Kidney (tissue), 14 donors: ENCODE data around the gene CREB1. TPM values are rescaled to one million over a fixed set of nuclear protein-coding genes. Genes with fewer than 3 reads are reported as not detected.

Experiments used
- DNase-seq, 5 donors: peaks; one replicate each; pipeline ENCODE4 v3.0.0-alpha.2; 2013 to 2020
- FAIRE-seq: peaks from 2 replicates; lab custom pipeline; 2012; peaks lifted over from hg19 to GRCh38; lab: Jason Lieb, UNC
- H3K27ac ChIP-seq, 2 donors: one replicate each; pipeline ENCODE4 v1.7.0; 2013; ENCODE audit warnings: low read depth in 2 of 2, low read length in 2 of 2, inconsistent platforms in 1 of 2
- H3K27me3 ChIP-seq: one replicate; pipeline ENCODE4 v1.7.1; 2013; ENCODE audit warnings: low read length, inconsistent platforms; ENCODE audit not compliant: control insufficient read depth, insufficient read depth
- H3K36me3 ChIP-seq, 3 donors: one replicate each; pipeline versions ENCODE4 v1.7.0 to v1.7.1; 2013; ENCODE audit warnings: low read length in 3 of 3, control low read depth in 1 of 3, inconsistent platforms in 1 of 3; ENCODE audit not compliant: insufficient read depth in 3 of 3, control insufficient read depth in 2 of 3
- H3K4me1 ChIP-seq, 3 donors: one replicate each; pipeline versions ENCODE4 v1.7.0 to v1.7.1; 2013; ENCODE audit warnings: low read length in 3 of 3, inconsistent platforms in 1 of 3, low read depth in 1 of 3; ENCODE audit not compliant: control insufficient read depth in 2 of 3, insufficient read depth in 2 of 3
- H3K4me3 ChIP-seq, 3 donors: one replicate each; pipeline versions ENCODE4 v1.7.0 to v1.8.1; 2013; ENCODE audit warnings: low read length in 3 of 3, control low read depth in 1 of 3, inconsistent platforms in 1 of 3
- H3K9ac ChIP-seq, 3 donors: one replicate each; pipeline versions ENCODE4 v1.7.0 to v1.7.1; 2013; ENCODE audit warnings: low read length in 3 of 3, control low read depth in 1 of 3, inconsistent platforms in 1 of 3
- H3K9me3 ChIP-seq, 3 donors: one replicate each; pipeline versions ENCODE4 v1.7.0 to v1.7.1; 2013; ENCODE audit warnings: low read length in 3 of 3, control low read depth in 1 of 3, inconsistent platforms in 1 of 3; ENCODE audit not compliant: control insufficient read depth in 2 of 3, insufficient read depth in 1 of 3
- CTCF ChIP-seq: IDR thresholded peaks from 3 replicates; pipeline ENCODE4 v1.5.1; 2012; ENCODE audit warnings: mild to moderate bottlenecking, moderate library complexity, borderline replicate concordance; ENCODE audit not compliant: insufficient read depth; ENCODE audit errors: extremely low read depth
- intact Hi-C: fragments of 100-400 bp; cut with DNase I; formaldehyde crosslinking; loops from one replicate; pipeline ENCODE4 v1.11.1; 2022
- polyA plus RNA-seq: library from polyadenylated mRNA; stranded (reverse); fragments of 350-450 nt; fragmentation: Illumina TruSeq; extraction: RNeasy Lipid Tissue Mini Kit (QIAGEN cat#74804); gene quantifications from one replicate; pipeline ENCODE4 v1.2.3, GENCODE V29; 2014; ENCODE audit warnings: low read depth, low replicate concordance; ENCODE audit not compliant: insufficient read depth
- total RNA-seq: library from RNA; stranded (reverse); fragmentation: NEBNext Ultra II Directional; extraction: Animal tissue kit (Norgen Biotek cat#: 25700); gene quantifications from one replicate; pipeline ENCODE4 v1.2.1, GENCODE V29; 2021
- donor health status: control.
- donor health status: control.
- donor health status: control.
- donor health status: control.
- donor health status: control.
- donor health status: DM: yes; HTN: yes; CAD: no.
- donor health status: Normal renal cell carcinoma (clear cell type).

Gene CREB1
- total and polyA plus RNA-seq, 2 donors from 2014 or later, result 8.9 to 63.8 TPM

DNA sequence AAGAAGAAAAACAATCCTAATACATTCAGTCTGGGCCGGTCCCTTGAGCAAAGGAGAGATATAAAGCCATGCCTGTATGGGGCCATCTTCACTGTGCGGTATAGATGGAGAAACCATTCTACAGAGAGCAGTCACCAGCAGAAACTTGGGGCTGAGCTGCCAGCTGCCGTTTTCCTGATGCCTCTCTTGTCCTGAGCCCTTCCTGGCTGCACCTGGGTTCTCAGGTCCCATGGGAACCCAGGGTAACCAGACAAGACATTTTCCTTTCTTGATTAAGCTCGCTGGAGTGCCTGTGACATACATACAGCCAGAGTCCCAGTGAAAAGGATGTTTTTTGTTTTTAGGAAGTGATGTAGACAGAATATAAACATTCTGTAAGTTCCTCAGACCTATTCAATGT, 100.7 kb downstream of the CREB1 start:
- no peak overlapping the region for H3K4me3 ChIP-seq
- H3K27ac ChIP-seq, result no peak overlapping the region
- no peaks in the 10 kb centered on the region for H3K9me3 ChIP-seq
- DNase-seq (no peak), FAIRE-seq (no peak)
- intact Hi-C loops, result no loop called here
- no peak for TF ChIP-seq CTCF
- no peaks in the 10 kb centered on the region for H3K36me3 ChIP-seq
- H3K4me1 ChIP-seq, result peaks cover 0 to 4% (median 2%) of the 10 kb centered on the region in 3 donors
- H3K9ac ChIP-seq, result no peak overlapping the region
- no peaks in the 10 kb centered on the region for H3K27me3 ChIP-seq

- no peak for TF ChIP-seq CTCF
- Histone ChIP-seq H3K9ac (no peak overlapping the region), H3K4me1 (peaks cover 0 to 4% (median 0%) of the 10 kb centered on the region in 3 donors), H3K27ac (no peak overlapping the region), H3K36me3 (no peaks in the 10 kb centered on the region), H3K4me3 (no peak overlapping the region), H3K27me3 (no peaks in the 10 kb centered on the region), H3K9me3 (no peaks in the 10 kb centered on the region)
- intact Hi-C loops, result no loop called here
- FAIRE-seq, result no peak
- DNase-seq, result peak in 3 of 5 donors; percentile 26 to 63 (median 63)
Observed at GRCh38 chr2:207632575-207633493, 103.1 kb downstream of the CREB1 start.

GRCh38 chr2:207633686-207634085, 103.9 kb downstream of the CREB1 start:
- H3K4me3 ChIP-seq, result no peak overlapping the region
- FAIRE-seq (no peak), DNase-seq (no peak)
- H3K36me3 ChIP-seq, result no peaks in the 10 kb centered on the region
- H3K27me3 ChIP-seq, result no peaks in the 10 kb centered on the region
- H3K27ac ChIP-seq, result no peak overlapping the region
- no peak overlapping the region for H3K9ac ChIP-seq
- H3K4me1 ChIP-seq, result peaks cover 0 to 4% (median 0%) of the 10 kb centered on the region in 3 donors
- no peaks in the 10 kb centered on the region for H3K9me3 ChIP-seq
- intact Hi-C loops, result no loop called here
- no peak for TF ChIP-seq CTCF
